Hematopoietic multipotent progenitor cell treated with erythropoietin and hydrocortisone succinate and interleukin-3 and kit ligand, for 6 days (in vitro differentiated cells): ENCODE measurements around the gene RPUSD4.

Experiments used
- DNase-seq: peaks from one replicate; pipeline ENCODE4 v3.0.0-alpha.2; 2015

The RPUSD4 gene

DNA sequence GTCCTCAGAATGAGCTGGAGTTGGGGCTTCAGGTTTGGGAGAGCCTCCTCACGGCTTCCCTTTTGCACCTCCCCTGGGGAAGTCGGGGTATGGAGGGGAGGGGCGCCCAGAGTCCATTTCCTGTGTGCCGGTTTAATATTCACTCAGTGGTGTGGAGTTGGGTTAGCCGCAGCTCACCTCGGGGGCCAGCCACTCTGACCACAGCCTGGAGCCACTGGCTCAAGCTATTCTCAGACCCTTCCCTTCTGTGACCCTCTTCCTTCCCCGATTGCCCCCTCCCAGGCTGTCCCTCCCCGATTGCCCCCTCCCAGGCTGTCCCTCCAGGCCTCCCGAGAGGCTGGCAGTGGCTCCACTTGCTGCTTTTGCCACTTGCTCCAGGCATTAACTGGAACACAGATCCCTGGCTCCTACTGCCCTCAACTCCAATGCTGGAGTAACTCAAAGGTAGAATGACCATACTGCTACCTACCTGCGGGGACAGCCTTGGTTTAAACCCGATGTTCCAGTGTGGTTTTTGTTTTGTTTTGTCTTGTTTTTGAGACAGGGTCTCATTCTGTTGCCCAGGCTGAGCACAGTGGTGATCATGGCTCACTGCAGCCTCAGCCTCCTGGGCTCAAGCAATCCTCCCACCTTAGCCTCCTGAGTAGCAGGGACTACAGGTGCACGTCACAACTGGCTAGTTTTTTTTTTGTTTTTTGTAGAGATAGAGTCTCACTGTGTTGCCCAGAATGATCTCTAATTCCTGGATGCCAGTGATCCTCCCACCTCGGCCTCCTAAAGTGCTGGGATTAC is 29.3 kb downstream of the RPUSD4 start:
- DNase-seq: no peak

DNA sequence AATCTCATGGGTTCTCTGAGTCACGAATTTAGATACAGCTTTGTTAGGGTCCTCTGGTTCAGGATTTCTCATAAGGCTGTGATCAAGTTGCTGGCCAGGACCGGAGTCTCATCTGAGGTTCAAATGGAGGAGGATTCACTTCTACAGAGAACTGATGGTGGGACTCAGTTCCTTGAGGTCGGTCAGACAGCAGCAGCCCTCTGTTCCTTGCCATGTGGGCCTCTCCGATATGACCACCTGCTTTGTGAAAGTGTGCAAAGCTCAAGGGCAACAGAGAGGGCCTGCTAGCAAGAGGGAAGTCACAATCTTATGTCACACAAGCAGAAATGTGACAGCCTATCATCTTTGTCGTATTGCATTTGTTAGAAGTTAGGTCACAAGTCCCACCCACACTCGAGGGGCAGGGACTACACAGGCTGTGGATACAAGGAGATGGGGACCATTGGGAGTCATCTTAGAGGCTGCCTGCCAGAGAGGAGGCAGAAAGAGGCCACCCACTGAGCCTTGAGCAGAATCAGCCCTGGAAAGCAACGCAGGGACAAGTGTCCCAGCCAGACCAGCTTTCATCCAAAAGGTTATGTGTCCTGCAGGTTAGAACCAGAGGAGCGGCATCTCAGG is 34.5 kb downstream of the RPUSD4 start:
- DNase-seq: no peak

DNA sequence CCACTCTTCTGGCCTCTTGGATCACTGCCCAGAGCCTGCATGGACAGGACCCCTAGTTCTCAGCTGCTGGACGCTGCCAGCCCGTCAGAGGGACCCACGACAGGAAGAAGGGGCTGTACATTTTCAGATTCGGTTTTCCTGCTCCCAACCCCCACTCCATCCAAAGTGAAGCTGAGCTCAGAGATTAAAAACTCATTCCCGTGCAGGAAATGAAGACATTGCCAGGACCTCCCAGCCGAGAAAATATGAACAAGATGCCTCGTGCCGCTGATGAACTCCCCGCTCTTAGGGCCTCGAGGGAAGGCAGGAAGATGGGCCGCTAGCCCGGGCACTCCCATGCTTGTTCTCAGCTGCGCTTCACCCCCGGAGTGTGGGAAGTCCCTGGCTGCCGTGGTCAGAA is 36.1 kb downstream of the RPUSD4 start:
- no peak for DNase-seq

DNA sequence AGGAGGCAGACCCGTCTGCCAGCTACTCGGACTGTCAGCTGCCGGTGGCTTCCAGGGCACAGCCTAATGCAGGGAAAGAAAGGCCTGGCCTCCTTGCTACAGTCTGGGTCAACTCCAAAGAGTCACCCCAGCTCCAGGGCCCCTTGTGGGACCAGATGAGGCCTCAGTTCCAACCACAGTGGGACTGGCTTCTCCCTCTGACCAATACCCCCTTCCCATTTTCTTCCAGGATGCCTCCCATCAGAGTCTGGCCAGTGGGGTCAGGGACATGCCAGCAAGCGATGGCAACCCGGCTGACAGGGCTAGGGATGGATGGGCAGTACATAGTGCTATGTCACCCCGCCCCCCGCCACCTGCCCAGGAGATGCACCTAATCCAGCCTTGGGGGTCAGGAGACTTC is 36.6 kb downstream of the RPUSD4 start:
- no peak for DNase-seq

DNA sequence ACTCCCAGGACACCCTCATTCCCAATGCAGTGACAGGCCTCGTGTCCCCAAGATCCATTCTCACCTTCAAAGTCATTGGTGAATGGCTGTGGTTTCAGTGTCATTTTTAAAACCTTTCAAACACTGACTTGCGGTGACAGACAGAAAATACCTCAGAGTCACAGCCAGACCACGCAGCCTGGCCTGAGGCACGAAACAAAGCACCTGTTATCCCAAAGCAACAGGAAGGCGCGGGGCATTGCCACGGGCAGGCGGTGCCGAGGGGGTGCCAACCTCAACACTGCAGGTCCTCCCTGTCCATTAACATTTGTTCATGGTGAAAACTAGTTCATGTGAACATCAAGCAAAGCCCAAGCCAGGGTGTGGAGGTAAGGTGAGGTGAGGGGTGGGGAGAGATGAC is 38.2 kb downstream of the RPUSD4 start:
- DNase-seq: no peak

DNA sequence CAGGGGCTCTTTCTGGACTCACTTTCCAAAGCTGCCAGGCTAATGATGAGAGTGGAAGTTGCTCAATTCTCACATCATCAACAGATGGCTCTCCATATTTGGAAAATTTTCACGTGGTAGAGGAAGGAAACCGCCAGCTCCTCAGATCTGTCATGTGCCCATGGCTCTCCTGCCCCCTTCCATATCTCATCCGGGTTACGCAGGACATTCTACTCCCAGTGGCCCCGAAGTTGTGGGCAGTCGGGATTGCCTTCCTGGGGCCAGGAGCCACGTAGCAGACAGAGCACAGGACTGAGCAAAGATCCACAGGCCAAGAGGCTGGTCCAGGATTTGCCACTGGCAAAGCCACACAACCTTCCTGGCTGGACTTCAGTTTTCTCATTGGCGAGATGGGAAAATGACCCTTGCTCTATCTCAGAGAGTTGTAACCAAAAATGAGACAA is 38.8 kb downstream of the RPUSD4 start:
- peak; percentile 16 for DNase-seq

DNA sequence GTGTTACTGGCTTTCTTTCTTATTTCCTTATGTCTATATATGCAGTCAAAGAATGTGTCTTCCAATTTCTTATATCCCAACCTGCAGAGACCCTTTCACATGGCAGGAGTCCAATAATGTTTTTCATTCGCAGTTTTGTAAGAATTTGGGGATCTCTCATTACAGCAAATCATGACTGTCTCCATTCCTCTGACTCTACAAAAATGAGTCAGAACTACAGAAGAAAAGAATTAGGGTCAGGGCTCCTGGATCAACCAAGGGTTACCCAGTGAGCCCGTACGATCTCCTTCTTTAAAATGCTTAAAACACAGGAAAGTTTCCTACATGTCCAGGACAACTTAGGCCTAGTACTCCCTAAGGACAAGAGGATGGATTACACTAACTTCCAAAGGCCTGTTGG is 42.2 kb downstream of the RPUSD4 start:
- no peak for DNase-seq

DNA sequence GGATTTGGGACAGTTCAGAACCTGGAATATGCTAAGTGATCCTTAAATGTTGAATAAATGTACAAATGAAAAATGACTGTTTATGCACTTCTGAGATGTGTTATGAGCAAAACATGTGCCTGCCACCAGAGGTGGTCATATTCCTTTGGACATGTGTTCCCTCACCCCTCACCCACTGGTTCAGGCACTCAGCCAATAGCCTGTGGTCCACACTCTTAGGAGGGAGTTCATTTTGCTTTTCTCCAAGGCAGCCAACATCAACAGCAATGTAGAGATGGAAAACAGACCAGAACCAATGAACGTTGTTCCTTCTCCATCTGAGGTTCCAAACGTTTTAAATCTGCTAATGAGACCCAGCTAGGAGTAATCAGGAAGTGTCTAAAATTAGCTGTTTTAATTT is 44.0 kb downstream of the RPUSD4 start:
- DNase-seq: no peak

DNA sequence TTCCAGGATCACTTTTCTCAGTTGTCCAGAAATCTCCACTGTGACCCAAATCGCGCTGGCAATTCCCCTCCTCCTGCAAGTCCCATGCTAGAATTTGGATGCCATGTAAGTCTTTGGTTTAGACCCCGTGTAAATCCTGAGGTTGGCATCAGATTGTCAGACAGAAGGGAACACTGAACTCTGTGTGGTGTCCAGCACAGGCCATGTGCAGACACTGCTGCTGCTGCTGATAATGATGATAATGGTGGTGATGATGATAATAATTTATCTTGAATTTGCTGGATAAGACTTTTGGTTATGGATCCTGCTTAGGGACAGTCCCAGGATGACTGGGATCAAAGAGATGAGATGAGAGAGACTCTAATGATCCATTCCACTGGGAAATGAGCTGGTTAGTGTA is 45.0 kb downstream of the RPUSD4 start:
- no peak for DNase-seq

DNA sequence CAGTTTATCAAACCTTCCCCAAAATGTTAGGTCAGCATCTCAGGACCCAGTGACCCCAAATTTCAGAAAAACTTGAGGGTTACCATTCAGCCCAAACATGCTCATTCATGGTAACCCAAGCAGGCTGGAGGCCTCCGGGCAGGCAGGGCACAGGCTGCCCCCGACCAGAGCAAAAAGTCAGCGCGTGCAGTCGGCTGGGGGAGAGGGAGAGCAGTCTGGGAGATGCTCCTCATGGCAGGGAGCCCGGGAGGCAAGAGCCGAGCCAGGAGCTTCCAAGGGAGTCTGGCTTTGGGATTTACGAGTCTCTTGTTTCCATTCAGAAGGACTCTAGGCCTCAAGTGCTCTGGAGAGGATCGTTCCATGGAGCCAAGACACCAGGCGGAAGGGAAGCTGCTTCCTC is 45.7 kb downstream of the RPUSD4 start:
- no peak for DNase-seq

DNA sequence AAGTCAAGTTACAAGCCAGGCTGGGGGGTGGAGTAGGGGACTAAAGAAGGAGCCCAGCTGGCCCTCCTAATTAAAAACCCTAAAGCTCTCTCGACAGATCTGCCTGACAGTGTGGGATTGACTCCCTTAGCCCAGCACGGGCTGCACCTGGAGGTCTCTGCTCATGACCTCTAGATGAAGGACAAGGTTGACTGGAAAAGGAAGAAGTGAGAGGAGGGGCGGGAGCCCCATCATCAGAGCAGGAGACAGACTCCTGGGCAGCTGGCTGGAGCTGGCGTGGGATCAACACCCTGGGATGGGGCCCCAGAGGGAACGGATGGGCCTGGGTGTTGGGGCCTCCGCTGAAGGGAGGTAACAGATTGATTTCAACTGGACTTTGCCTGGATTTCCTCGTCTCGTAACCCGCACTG is 46.1 kb downstream of the RPUSD4 start:
- DNase-seq: no peak

DNA sequence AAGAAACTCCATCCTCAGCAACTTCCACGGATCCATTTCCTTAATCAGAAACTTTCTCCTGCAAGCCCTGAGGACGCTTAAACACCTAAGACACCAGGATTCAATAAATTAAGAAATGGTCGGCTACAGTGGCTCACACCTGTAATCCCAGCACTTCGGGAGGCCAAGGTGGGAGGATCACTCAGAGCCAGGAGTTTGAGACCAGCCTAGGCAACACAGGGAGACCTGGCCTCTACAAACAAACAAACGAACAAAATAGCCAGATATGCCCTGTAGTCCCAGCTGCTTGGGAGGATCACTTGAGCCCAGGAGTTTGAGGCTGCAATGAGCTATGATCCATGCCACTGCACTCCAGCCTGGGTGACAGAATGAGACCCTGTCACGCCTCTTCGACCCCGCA is 46.7 kb downstream of the RPUSD4 start:
- DNase-seq: no peak

DNA sequence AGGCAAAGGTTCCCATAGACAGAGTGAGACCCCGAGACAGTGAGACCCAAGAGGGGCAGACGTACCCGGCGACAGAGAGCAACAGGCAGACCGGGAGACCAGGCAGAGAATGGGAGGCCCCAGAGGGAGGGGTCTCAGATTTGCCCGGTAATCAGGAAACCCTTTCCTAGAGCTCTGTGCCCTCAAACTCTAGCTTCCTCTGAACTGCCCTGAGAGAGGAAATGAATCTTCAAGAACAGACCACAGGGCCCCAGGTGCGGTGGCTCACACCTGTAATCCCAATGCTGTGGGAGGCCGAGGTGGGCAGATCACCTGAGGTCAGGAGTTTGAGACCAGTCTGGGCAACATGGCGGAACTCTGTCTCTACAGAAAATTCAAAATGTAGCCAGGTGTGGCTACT is 47.7 kb downstream of the RPUSD4 start:
- no peak for DNase-seq

DNA sequence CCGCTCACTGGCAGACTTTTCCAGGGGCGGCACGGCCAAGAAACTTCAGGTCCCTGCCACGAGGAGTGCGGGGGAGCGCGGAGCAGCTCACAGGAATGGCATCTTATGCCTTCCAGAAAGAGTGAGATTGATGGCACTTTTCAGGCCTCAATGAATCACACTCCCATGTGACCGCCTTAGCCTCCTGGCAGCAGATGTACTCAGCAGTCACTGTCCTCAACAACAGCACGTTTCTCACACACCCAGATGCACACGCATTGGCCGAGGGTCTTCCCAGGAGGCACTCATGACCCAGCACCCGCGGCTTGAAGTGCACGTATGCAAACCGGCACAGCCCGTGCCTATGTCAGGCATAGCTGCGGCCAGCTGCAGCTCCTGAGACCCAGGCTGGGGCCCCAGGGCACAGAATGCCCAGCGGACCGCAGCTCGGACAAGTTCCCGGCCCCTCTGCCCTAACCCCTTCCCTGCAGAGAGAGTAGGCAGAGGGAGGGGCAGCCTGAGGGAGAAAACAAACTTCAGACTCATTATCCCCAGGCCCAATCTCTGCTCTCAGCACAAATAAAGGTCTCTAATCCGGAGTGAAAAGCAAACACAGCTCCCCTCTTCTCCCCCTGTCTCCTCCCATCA is 48.3 kb downstream of the RPUSD4 start:
- DNase-seq: no peak

DNA sequence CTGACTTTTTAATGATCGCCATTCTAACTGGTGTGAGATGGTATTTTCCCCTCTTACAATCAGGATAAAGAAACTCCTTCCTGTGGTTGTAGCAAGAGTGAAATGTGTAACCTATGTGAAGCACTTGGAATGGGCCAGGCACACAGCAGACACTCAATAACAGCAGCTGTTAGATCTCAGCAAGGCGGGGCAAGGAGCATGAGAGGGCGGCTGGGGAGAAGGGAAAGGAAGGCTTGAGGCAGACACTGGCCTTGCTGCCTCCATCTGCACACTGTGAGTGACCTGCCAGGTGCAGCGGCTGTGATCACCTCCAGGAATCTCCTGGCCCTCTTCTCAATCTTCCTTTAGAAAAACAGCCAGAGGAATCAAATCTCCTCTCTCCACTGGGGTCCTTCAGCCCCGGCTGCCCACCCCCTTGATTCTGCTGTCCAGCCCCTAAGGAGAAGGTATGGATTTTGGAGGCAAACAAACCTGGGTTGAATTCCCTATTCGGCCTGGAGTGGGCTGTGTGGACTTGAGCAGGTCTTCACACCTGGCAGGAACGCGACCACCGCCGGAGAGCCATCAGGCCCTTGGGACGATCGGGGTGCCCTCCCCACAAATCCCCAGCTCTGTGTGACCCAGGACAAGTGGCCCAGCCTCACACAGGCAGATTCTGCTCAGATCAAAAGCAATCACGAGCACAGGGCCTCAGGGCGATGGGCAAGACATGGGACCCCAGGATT is 49.0 kb downstream of the RPUSD4 start:
- DNase-seq: no peak

DNA sequence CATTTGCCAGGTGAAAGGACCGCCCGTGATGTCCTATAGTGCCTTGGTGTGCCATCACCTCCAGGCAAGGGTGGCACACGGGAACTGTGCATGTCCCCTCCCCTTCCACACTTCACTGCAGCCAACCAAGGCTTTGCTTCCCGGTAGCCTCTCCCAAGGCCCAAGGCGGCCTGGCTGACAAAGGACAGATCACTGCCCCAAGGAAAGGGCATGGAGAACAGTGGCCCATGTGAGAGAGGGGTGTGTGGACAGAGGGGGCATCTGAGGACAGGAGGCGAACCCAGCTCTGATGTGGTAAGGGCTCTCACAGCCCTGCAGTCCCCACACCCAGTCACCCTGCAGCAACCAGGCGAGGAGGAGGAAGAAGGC is 50.4 kb downstream of the RPUSD4 start:
- DNase-seq: no peak

DNA sequence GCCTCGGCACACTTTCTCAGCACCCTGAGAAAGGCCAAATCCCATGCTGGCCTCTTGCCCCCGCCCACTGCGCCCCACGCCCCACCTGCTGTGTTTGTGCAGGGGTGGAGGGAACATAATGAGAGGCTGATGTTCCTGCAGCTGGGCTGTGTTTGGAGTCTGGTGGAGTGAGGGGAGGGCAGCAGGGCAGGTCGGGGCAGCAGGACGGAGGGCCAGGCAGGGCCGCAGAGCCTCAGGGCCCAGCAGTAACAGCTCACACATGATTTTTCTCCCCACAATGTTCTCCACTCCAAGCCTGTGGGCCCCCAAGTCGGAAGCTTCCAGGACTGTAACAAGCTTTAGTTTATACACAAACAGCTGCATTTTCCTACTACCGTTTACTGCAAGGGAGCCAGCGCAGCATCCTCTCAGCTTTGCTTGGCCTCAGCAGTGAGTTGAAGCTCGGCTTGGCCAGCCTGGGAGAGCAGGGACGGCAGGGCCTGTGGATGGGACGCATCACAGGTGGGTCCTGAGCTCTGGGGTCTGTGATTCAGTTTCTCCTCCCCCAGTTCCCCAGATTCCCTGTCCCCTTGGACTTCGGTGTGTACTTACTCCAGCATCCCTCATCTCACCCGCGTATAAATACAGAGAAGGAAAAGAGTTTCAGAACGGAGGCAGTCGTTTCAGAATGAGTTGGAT is 51.0 kb downstream of the RPUSD4 start:
- DNase-seq: no peak

DNA sequence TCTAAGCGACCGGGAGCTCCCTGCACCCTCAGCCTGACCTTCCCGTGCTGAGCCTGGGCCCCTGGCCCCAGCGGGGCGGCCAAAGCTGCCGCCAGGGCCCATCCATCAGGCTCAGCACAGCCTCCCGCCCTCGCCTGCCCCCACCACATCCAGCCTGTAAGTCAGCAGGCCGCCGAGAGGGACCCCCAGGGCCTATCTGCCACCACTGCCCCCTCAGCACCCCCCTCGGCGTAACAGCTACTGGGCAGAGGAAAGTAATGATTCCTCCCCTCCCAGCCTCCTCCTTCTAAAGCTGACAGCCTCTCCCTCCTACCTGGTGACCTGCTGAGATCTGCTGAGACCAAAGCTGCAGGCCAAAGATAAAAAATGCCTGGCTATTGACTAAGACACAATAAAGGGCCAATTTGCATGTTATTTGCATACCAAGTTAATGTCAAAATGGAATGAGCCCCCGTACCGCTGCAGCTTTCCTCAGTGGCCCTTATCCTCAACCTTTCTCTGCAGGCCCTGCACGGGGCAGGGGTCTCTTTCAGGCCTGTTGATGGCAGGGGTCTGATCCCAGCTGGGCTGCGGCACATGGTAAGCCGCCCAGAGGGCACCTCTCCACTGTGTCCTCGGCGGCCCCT is 51.6 kb downstream of the RPUSD4 start:
- DNase-seq: no peak

DNA sequence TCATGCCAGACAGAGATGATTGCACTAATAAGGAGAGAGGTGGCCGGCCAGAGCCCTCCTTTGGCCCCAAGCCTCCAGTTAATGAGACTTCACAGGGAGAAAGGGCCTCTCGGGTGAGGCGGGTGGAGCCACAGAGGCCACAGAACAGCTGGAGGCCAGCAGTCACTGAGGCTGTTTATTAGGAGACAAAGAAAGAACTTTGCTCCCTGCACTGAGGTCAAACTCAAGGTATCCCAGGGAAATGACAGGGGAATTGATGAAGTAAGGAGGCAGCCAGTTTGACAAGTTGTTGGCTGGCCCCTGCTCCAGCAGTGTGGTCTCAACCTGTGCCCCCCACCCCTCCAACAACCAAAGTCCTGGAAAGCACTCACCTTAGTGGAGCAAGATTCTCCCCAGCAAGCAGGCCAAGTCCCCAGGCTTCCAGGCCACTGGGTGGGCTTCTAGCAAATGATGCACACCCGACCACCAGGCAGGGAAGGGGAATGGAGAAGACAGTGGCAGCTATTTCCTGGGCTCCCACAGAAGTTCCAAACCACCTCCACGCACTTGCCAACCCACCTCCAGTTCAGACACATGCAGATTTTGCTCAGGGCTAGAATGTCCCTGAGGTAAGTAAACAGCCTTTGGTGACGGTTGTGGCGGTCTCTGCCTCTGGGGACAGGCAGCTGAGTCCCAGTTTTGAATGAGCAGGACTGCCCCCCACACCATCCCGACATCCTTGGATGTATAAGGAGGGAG is 53.2 kb downstream of the RPUSD4 start:
- no peak for DNase-seq

DNA sequence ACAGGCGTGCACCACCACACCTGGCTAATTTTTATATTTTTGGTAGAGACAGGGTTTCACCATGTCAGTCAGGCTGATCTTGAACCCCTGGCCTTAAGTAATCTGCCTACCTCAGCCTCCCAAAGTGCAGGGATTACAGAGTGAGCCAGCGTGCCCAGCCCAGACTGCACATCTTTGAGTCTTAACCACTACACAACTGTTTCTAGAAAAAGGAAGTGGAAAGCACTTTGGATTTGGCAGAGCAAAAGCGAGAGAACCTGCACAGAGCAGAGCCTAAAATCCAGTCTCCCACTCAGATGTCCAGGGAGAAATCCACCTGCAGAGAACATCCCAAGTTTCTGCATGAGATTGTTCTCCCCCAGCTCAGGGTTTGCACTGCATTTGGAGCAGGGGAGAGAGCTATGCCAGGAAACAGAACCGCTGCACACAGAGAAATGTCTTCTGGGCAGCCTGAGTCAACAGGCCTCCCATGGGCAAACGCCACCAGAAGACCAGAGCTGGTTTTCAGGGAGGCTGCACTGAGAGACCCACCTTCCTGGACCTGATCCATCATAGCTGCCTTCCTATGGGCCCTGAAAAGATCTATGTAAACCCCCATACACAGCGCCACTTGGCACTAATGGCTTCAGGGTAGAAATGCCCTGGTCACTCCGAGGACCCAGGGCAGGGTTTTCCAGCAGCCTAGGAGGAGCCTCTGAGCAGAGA is 54.0 kb downstream of the RPUSD4 start:
- no peak for DNase-seq

DNA sequence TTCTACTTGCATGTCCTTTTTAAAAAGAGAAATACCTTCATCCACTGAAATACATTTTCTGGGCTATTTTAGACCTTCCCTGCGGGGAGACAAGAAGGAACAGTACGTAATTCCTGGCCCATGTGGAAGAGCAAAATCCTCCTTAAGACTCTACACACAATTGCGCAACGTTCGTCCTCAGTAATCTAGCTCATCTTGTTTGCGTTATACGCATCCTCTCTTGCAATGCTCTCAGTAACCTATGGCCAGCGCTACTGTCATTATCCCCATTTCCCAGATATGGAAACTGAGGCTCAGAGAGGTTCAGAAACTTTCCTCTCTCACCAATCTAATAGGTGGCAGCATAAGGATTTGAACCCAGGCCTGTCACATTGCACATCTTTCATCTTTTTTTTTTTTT is 54.6 kb downstream of the RPUSD4 start:
- no peak for DNase-seq
